Superior temporal gyrus (tissue), 1 donor: ENCODE results near the gene USP8.
A peak's percentile ranks its signal among the peaks of the same experiment; 100 is the strongest.
"Not testable (repeated sequence)": the region's sequence is repeated elsewhere in the genome, so short reads cannot be mapped to it uniquely, and the experiment has no call there.

Experiments used
- DNase-seq: peaks from one replicate; pipeline ENCODE4 v3.0.0-alpha.2; 2016; ENCODE audit errors: extremely low spot score

The USP8 gene

DNA sequence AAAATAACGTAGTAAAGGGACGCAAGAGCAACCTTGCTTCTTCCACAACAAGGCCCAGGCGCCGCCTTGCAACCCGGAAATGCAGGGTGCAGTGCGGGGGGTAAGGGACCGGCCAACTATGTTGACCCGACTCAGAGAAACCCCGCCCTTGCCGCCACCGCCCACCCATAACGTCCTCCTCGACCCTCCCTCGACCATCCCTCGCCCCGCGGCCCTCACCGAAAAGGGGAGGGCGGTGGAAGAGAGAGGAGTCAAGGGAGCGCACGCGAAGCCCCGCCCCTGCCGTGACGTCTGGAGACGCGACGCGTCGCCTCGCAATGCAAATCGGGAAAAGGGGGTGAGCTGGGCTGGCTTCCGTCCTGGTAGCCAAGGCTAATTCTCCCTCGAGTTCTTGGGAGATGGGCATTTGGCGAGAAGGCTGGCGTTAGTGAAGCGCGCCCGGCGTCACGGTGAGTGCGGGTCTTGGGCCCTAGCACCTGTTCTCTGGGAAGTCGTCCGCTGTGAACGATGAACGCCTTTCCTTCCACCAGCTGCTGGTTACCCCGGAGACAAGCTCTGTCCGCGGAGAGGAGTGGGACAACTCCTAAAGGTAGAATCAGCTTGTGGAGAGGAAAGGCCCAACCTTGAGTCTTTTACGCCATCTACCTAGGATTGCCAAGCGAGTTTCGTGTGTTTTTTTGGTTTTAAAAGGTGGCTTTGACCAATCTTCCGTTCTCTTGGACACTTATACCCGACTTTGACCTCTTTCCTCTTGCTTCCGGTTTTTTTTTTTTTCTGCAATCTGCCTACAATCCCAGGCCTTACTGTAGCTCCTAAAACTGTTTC, at the start of gene USP8:
USP8 (plus strand) TSS at position 340 of the 825 bp plus-strand sequence. CDS start 14,669 bp downstream, outside the sequence.
- peak; percentile 99 for DNase-seq

GRCh38 chr15:50377867-50378751, 46.1 kb upstream of the USP8 start:
- no peak for DNase-seq

DNA sequence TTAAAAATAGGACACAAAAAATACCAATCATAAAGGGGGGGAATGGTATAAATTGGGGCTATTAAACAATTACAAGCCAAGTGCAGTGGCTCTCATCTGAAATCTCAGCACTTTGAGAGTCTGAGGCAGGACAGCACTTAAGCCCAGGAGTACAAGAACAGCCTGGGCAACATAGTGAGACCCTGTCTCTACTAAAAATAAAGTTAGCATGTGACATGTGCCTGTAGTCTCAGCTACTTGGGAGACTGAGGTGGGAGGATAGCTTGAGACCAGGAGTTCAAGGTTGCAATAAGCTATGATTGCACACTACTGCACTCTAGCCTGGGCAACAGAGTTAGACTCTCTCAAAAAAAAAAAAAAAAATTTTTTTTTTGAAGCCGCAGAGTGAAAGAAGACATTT, 45.4 kb upstream of the USP8 start:
- DNase-seq: no peak

DNA sequence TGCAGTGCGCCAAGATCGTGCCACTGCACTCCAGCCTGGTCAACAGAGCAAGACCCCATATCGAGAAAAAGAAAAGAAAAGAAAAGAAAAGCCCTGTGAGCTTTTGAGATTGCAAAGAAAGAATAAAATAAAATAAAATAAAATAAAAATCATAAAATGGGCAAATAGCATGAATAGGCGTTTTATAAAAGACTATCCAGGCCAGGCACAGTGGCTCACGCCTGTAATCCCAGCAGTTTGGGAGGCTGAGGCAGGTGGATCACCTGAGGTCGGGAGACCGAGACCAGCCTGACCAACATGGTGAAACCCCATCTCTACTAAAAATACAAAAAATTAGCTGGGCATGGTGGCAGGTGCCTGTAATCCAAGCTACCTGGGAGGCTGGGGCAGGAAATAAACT, 44.8 kb upstream of the USP8 start:
- not testable (repeated sequence) for DNase-seq

DNA sequence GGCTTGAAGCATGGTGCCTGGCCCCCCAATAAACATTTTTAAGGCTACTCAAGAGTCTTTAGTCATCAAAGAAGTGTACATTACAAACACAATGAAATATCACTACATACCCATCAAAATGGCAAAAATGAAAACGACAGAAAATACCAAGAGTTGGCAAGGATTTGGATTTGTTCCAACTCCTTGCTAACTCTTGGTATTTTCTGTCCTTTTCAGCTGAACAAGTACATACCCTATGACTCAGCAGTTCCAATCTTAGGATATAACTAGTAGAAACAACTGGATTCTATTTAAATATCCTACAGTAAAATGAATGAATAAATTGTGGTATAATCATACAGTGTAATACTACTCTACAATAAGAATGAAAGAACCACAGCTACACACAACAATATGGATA, 44.1 kb upstream of the USP8 start:
- DNase-seq: no peak

DNA sequence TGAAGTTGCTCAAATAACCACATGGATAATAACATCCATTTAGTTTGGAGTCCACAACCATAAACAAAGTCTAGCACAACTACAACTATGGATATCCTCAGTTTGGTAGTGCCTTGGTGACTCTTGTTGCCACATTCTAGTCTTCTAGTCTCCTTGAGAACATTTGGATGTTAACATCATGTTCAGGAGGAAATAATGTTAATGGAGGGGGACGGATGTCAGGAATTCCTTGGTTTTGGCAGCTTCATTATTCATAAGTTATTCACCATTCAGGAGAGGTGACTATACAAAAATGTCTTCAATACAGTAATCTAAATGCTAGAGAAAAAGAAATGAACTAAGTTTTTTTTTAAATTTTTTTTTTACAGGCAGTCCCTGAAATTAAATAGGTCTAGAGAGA, 42.8 kb upstream of the USP8 start:
- no peak for DNase-seq

- not testable (repeated sequence) for DNase-seq
Measured at GRCh38 chr15:50382408-50382807, 41.8 kb upstream of the USP8 start.

- DNase-seq: no peak
Measured at GRCh38 chr15:50390554-50391264, 33.5 kb upstream of the USP8 start.

DNA sequence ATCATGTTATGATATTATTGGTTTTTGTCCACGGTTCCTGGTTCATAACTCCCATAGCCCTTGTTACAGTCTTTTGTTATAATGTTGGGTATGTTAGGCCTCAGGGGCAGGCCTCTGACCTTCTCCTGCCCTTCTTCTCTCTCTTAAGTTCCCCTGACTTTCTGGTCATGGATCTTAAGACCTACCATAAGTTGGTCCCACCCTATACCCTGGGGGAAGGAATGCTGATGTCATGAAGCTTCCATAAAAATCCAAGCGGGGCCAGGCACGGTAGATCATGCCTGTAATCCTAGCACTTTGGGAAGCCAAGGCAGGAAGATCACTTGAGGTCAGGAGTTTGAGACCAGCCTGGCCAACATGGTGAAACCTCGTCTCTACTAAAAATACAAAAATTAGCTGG, 32.6 kb upstream of the USP8 start:
- not testable (repeated sequence) for DNase-seq

DNA sequence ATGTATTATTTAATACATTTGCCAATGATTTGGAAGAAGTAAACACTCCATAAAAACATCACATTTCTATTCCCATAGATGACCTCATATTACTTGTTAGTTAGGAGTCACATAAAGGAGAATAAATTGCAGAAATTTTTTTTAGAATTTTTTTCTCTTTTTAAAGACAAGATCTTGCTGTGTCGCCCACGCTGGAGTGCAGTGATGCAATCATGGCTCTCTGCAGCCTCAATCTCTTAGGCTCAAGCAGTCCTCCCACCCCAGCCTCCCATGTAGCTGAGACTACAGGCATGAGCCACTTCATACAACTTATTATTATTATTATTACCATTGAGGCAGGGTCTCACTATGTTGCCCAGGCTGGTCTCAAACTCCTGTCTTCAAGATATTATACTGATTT, 12.3 kb upstream of the USP8 start:
- DNase-seq: no peak

- DNase-seq: no peak
Measured at GRCh38 chr15:50414624-50415023, 9.6 kb upstream of the USP8 start.

DNA sequence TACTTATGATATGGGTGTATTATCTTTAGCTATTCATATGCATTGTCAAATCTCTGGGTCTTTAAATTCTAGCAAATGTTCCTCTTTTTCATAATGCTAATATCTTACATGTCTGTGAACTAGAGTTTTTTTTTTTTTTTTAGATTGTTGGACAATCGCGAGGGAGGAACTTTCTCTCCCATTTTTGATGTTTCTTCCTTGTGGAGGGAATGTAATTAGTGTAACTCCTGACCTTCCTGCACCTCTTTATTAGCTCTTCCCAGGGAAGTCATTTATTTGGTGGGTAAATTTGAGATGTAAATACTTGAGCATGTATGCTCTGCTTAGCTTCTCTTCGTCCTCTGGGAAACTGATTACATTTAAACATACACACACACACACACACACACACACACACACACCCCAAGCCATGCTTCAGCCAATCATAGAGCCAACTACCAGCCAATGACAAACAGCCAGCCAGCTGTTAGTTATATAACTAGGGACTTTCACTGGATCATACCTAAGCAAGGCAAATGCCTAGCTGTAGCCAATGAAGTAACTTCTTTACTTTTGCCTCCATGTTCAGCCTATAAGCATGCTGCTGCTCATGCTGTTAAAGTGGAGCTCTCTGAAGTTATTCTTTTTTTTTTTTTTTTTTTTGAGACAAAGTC, 8.3 kb upstream of the USP8 start:
- DNase-seq: no peak

DNA sequence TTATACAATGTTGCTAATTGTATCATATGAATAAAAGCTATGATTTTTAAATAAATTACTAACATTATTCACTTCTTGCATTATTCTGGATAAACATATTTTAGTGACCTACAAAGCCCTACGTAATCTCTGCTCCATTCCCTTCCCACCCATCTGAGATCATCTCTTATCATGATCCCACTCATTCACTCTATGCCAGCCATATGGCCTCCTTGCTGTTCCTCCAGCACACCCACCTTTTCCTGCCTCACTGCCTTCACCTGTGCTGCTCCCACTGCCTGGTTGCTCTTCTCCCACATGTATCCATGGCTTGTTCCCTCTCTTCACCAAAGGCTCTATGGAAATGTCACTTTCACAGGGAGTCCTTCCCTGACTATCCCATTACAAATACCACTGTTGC, 7.3 kb upstream of the USP8 start:
- no peak for DNase-seq

DNA sequence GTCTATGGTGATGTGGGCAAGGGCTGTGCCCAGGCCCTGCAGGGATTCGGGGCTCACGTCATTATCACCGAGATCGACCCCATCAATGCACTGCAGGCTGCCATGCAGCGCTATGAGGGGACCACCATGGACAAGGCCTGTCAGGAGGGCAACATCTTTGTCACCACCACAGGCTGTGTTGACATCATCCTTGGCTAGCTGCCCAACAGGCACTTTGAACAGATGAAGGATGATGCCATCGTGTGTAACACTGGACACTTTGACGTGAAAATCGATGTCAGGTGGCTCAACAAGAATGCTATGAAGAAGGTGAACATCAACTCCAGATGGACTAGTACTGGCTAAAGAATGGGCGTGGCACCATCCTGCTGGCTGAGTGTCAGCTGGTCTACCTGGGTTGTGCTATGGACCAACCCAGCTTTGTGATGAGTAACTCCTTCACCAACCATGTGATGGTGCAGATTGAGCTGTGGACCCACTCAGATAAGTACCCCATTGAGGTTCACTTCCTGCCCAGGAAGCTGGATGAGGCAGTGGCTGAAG, 6.1 kb upstream of the USP8 start:
- no peak for DNase-seq

DNA sequence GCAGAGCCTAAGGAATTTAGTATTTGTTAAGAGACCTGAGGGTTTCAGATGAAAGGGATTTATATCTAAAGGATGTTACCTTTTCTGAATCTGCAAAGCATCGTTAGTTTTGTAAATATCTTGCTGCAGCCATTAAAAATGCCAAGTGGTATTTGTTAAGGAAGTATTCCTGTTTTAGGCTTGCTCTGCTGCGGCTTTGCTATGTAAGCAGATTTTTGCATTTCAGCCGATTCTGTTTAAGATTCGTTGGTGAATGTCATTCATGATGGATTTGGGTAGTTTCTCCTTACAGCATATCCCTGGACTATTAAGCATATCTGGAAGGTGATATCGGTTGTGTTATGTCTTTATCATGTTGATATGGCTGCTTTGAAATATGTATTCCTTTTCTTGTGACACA, 1.0 kb downstream of the USP8 start:
- DNase-seq: no peak

GRCh38 chr15:50425678-50426246, 1.6 kb downstream of the USP8 start:
- not testable (repeated sequence) for DNase-seq

DNA sequence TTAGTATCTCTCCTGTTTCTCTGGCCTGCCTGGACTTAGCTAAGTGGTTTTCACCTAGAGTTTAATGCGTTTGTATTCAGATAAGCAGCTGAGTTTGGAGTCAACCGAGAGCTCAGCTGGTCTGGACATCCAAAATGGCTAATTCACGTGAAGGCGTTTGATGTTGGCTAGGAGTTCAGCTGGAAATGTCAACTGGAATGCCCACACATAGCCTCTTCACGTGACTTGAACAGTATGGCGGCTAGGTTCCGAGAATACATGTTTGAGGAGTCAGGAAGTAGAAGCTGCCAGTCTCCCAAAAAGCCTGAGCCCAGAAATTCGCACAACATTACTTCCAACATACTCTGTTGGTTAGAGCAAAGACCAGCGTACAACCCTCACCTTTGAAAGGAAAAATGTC, 2.2 kb downstream of the USP8 start:
- no peak for DNase-seq

DNA sequence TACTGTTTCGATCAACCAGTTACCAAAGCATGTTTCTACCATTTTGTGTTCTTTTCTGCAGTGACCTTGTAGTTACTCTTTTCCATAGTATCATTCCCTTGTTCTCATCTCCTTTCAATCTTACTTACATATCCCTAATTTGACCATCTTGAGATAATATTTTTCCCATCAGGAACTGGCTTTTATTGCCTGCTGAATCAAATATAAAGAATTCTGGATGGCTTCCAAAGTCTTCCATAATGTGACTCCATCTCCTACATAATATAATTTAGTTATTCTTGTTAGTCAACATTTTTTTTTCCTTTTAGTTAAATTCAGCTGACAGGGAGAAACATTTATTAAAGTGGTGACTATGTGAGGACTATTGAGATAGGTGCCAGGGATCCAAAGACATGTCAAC, 7.0 kb downstream of the USP8 start:
- no peak for DNase-seq

DNA sequence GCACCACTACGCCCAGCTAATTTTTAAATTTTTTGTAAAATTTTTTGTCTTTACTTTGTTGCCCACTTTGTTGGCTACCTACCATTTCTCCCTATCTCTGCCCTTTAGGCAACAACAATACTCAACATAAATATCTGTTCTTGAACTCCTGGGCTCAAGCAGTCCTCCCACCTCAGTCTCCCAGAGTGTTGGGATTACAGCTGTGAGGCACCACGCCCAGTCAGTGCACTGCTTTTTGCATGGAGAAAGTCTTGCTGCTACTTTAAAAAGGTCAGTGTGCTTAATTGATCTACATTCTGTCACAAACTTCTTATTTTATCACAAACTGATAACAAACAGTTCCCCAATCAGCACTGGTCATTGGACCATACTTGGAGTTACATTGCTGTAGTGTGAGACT, 8.0 kb downstream of the USP8 start:
- DNase-seq: no peak

DNA sequence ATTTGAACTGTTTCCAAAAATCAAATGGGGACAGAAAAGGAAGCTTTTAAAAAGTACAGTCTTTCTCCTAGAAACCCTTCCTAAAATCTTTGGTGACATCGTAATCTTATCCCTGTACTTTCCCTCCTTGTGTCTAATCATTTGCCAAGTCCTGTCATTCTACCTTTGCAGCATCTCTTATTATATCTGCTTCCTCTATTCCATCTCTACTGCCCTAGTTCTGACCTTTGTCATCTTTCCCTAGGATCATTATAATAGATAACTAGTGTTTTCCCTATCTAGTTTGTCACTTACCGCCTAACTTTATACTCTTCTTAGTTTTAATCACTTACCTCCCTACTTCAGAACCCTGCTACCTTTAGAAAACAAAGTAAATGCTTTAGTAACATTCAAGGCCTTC, 11.6 kb downstream of the USP8 start:
- no peak for DNase-seq

- DNase-seq: no peak
Measured at GRCh38 chr15:50438251-50438650, 14.0 kb downstream of the USP8 start.
